Suprapubic skin (tissue), 4 donors: ENCODE results near the gene PLXDC1. TPM values are rescaled to one million over a fixed set of nuclear protein-coding genes. Genes with fewer than 3 reads are reported as not detected.

Experiments used
- DNase-seq, 2 donors: peaks; one replicate each; pipeline ENCODE4 v3.0.0-alpha.2; 2019; ENCODE audit warnings: low spot score in 2 of 2
- H3K27ac ChIP-seq: fragments of 200-600 bp; sonication (generic); one replicate; pipeline ENCODE4 v1.5.1; 2019
- H3K27me3 ChIP-seq: fragments of 200-600 bp; sonication (generic); one replicate; pipeline ENCODE4 v1.5.1; 2019
- H3K36me3 ChIP-seq: fragments of 200-600 bp; sonication (generic); one replicate; pipeline ENCODE4 v1.5.1; 2019
- H3K4me1 ChIP-seq: fragments of 200-600 bp; sonication (generic); one replicate; pipeline ENCODE4 v1.5.1; 2019
- H3K4me3 ChIP-seq: fragments of 200-600 bp; sonication (generic); one replicate; pipeline ENCODE4 v1.5.1; 2019; ENCODE audit warnings: mild to moderate bottlenecking
- H3K9me3 ChIP-seq: fragments of 200-600 bp; sonication (generic); one replicate; pipeline ENCODE4 v1.5.1; 2019
- CTCF ChIP-seq, 2 donors: fragments of 200-600 bp in 1 of 2; fragments of 450-650 bp in 1 of 2; sonication (generic) in 1 of 2; IDR thresholded peaks; one replicate each; pipeline ENCODE4 v1.5.1; 2016 to 2019; ENCODE audit warnings: antibody characterized with exemption in 2 of 2, mild to moderate bottlenecking in 1 of 2, moderate library complexity in 1 of 2
- EP300 ChIP-seq: sonication (generic); formaldehyde crosslinking; IDR thresholded peaks from one replicate; pipeline ENCODE4 v1.6.1; 2017; ENCODE audit warnings: antibody characterized with exemption
- POLR2A ChIP-seq, 2 donors: fragments of 450-650 bp; IDR thresholded peaks; one replicate each; pipeline ENCODE4 v1.6.1; 2017; ENCODE audit warnings: antibody characterized with exemption in 2 of 2, mild to moderate bottlenecking in 2 of 2, moderate library complexity in 2 of 2
- POLR2AphosphoS5 ChIP-seq, 3 donors: sonication (generic); formaldehyde crosslinking; IDR thresholded peaks; one replicate each; pipeline ENCODE4 v1.6.1; 2017; ENCODE audit warnings: antibody characterized with exemption in 3 of 3
- WGBS: methylation state at CpG from one replicate; pipeline ENCODE4 v1.1.5; 2018; 5-methylcytosine and 5-hydroxymethylcytosine counted together
- total RNA-seq, 4 donors: library from RNA; depleted of rRNA; stranded (reverse); fragments of >200 nt; gene quantifications; one replicate each; pipeline ENCODE4 v1.1.0, GENCODE V29; 2016

The PLXDC1 gene
- total RNA-seq, 4 donors from 2014 or later, result 5.3 to 14.1 (median 6.3) TPM

DNA sequence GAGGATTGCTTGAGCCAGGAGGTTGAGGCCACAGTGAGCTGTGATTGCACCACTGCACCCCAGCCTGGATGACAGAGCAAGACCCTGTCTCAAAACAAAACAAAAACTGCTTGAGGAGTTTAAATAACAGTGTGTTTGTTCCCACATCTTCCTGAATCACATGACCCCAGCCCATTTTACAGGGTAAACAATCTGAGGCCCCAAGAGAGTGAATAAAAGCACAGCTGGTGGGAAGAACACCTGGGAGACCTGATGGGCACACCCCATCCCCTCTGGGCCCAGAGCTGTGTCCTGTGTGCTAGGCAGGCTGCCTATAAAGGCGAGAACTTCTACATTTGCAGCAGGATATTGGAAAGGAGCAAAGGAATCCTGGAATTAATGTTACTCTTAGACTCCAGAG lies 69.6 kb downstream of the PLXDC1 start:
- H3K9me3 ChIP-seq, result no peaks in the 10 kb centered on the region
- no peak for DNase-seq
- H3K27ac ChIP-seq, result no peak overlapping the region
- WGBS, result 79% methylated on average over 1 of the region's 1 CpG
- TF ChIP-seq POLR2A (IDR thresholded peaks at IDR 0.05), result no peak
- no peak for TF ChIP-seq POLR2AphosphoS5 (IDR thresholded peaks at IDR 0.05)
- TF ChIP-seq EP300, result no peak
- no peak for TF ChIP-seq CTCF (IDR thresholded peaks at IDR 0.05)
- peaks cover 25% of the 10 kb centered on the region for H3K4me1 ChIP-seq
- H3K4me3 ChIP-seq, result no peak overlapping the region
- no peaks in the 10 kb centered on the region for H3K27me3 ChIP-seq
- H3K36me3 ChIP-seq, result no peaks in the 10 kb centered on the region

GRCh38 chr17:39080421-39081078 lies 70.9 kb downstream of the PLXDC1 start:
- TF ChIP-seq CTCF (IDR thresholded peaks at IDR 0.05), result no peak
- no peak for TF ChIP-seq POLR2A (IDR thresholded peaks at IDR 0.05)
- no peak for TF ChIP-seq POLR2AphosphoS5 (IDR thresholded peaks at IDR 0.05)
- TF ChIP-seq EP300, result no peak
- H3K36me3 ChIP-seq, result no peaks in the 10 kb centered on the region
- no peaks in the 10 kb centered on the region for H3K9me3 ChIP-seq
- H3K27me3 ChIP-seq, result no peaks in the 10 kb centered on the region
- no peak overlapping the region for H3K27ac ChIP-seq
- 61% methylated on average over 6 of the region's 6 CpGs for WGBS
- no peak for DNase-seq
- H3K4me3 ChIP-seq, result no peak overlapping the region
- peaks cover 25% of the 10 kb centered on the region for H3K4me1 ChIP-seq

DNA sequence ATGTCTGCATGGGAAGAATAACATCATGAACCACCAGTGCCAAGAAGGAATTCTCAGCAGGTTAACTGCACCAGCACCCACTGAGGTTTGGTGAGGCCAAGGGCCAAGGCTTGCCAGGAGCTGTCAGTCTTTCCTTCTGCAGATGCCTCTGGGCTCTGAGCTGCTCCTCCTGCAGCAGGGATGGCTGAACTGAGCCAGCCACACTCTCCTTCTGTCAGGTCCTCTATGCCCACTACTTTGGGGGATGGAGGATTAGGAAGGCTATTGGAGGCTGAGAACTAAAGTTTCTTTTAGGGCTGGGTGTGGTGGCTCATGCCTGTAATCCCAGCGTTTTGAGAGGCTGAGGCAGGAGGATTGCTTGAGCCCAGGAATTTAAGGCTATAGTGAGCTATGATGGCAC lies 71.6 kb downstream of the PLXDC1 start:
- 71% methylated on average over 1 of the region's 1 CpG for WGBS
- Histone ChIP-seq H3K9me3 (no peaks in the 10 kb centered on the region), H3K27me3 (no peaks in the 10 kb centered on the region), H3K27ac (no peak overlapping the region), H3K4me1 (peaks cover 25% of the 10 kb centered on the region), H3K4me3 (no peak overlapping the region), H3K36me3 (no peaks in the 10 kb centered on the region)
- no peak for DNase-seq
- TF ChIP-seq POLR2AphosphoS5 (IDR thresholded peaks at IDR 0.05), result no peak
- no peak for TF ChIP-seq CTCF (IDR thresholded peaks at IDR 0.05)
- no peak for TF ChIP-seq EP300
- no peak for TF ChIP-seq POLR2A (IDR thresholded peaks at IDR 0.05)

GRCh38 chr17:39077866-39078265 lies 73.6 kb downstream of the PLXDC1 start:
- no peak overlapping the region for H3K4me3 ChIP-seq
- no peaks in the 10 kb centered on the region for H3K27me3 ChIP-seq
- no peak for DNase-seq
- TF ChIP-seq EP300 (no peak), CTCF (IDR thresholded peaks at IDR 0.05) (no peak), POLR2A (IDR thresholded peaks at IDR 0.05) (no peak), POLR2AphosphoS5 (IDR thresholded peaks at IDR 0.05) (no peak)
- 74% methylated on average over 5 of the region's 5 CpGs for WGBS
- no peaks in the 10 kb centered on the region for H3K9me3 ChIP-seq
- peaks cover 31% of the 10 kb centered on the region for H3K4me1 ChIP-seq
- H3K27ac ChIP-seq, result no peak overlapping the region
- H3K36me3 ChIP-seq, result no peaks in the 10 kb centered on the region

- Histone ChIP-seq H3K4me3 (no peak overlapping the region), H3K36me3 (no peaks in the 10 kb centered on the region), H3K9me3 (no peaks in the 10 kb centered on the region), H3K4me1 (peaks cover 28% of the 10 kb centered on the region), H3K27ac (no peak overlapping the region), H3K27me3 (no peaks in the 10 kb centered on the region)
- 98% methylated on average over 4 of the region's 4 CpGs for WGBS
- no peak for DNase-seq
- TF ChIP-seq CTCF (IDR thresholded peaks at IDR 0.05), result no peak
- no peak for TF ChIP-seq EP300
- TF ChIP-seq POLR2AphosphoS5 (IDR thresholded peaks at IDR 0.05), result no peak
- no peak for TF ChIP-seq POLR2A (IDR thresholded peaks at IDR 0.05)
Observed at GRCh38 chr17:39077252-39077651, 74.2 kb downstream of the PLXDC1 start.
